Endothelial cell of umbilical vein (primary cell): ENCODE data around the gene MRPS5. TPM values are rescaled to one million over a fixed set of nuclear protein-coding genes. Genes with fewer than 3 reads are reported as not detected.

ENCODE experiments used
- BruUV-seq: library from RNA; stranded (reverse); fragments of 400-500 nt; replicated peaks from 2 replicates; lab custom pipeline; 2021; lab: Mats Ljungman, UMichigan
- CTCF ChIA-PET: fragments of 300-600, 350-600 bp; sonication (Branson Sonifier 250); formaldehyde crosslinking; loops from one replicate; lab custom pipeline; 2021; ENCODE audit warnings: antibody characterized with exemption, inconsistent platforms; lab: Charles Lee
- POLR2A ChIA-PET: fragments of 300-600, 350-600 bp; sonication (Branson Sonifier 250); formaldehyde crosslinking; loops from one replicate; lab custom pipeline; 2021; ENCODE audit warnings: antibody characterized with exemption, inconsistent platforms; lab: Charles Lee
- DNase-seq: peaks from one replicate; pipeline ENCODE4 v3.0.0-alpha.2; 2011; ENCODE audit warnings: low read depth, low spot score
- FAIRE-seq: peaks from 2 replicates; lab custom pipeline; 2011; peaks lifted over from hg19 to GRCh38; lab: Jason Lieb, UNC
- H2AFZ ChIP-seq: 2 replicates; pipeline ENCODE4 v1.6.0; 2012; ENCODE audit warnings: low read depth, low read length, control low read depth, inconsistent platforms
- H3K27ac ChIP-seq: 2 replicates; pipeline ENCODE4 v1.5.1; 2011; ENCODE audit warnings: low read depth, mild to moderate bottlenecking, control low read depth, low read length, moderate library complexity; ENCODE audit not compliant: insufficient read depth
- H3K27me3 ChIP-seq, 2 experiments: 2 replicates each; pipeline versions ENCODE4 v1.6.0 to v1.6.1; 2011; ENCODE audit warnings: low read length in 2 of 2, mixed read lengths in 1 of 2; ENCODE audit not compliant: control insufficient read depth in 2 of 2, insufficient read depth in 2 of 2
- H3K36me3 ChIP-seq, 2 experiments: 2 replicates in 1 of 2; 3 replicates in 1 of 2; pipeline ENCODE4 v1.5.1; 2011; ENCODE audit warnings: low read length in 2 of 2, mild to moderate bottlenecking in 1 of 2, moderate library complexity in 1 of 2; ENCODE audit not compliant: control insufficient read depth in 2 of 2, insufficient read depth in 2 of 2; ENCODE audit errors: extremely low read depth in 1 of 2
- H3K4me1 ChIP-seq: 3 replicates; pipeline ENCODE4 v1.5.1; 2011; ENCODE audit warnings: mild to moderate bottlenecking, low read length; ENCODE audit not compliant: control insufficient read depth, insufficient read depth; ENCODE audit errors: extremely low read depth
- H3K4me2 ChIP-seq: 2 replicates; pipeline ENCODE4 v1.6.1; 2011; ENCODE audit warnings: low read length, control low read depth, mixed read lengths; ENCODE audit not compliant: insufficient read depth
- H3K4me3 ChIP-seq, 3 experiments: fragments of 200-600 bp in 1 of 3; sonication (generic), shearing (Covaris generic) in 1 of 3; replicated peaks in 1 of 3; 2 replicates each; pipeline ENCODE4 v1.5.1; 2011 to 2016; ENCODE audit warnings: control low read depth in 3 of 3, low read length in 3 of 3, mild to moderate bottlenecking in 2 of 3, inconsistent platforms in 1 of 3, low read depth in 1 of 3, moderate library complexity in 1 of 3; ENCODE audit not compliant: insufficient read depth in 1 of 3
- H3K79me2 ChIP-seq: 2 replicates; pipeline ENCODE4 v1.6.0; 2012; ENCODE audit warnings: low read length, inconsistent platforms; ENCODE audit not compliant: control insufficient read depth, insufficient read depth
- H3K9ac ChIP-seq: replicated peaks from 2 replicates; pipeline ENCODE3; 2011; ENCODE audit warnings: low read length, control low read depth; ENCODE audit not compliant: insufficient read depth; ENCODE audit errors: extremely low read depth
- H3K9me1 ChIP-seq: replicated peaks from 3 replicates; pipeline ENCODE4 v1.6.0; 2011; ENCODE audit warnings: mild to moderate bottlenecking, low read length; ENCODE audit not compliant: control insufficient read depth, insufficient read depth; ENCODE audit errors: extremely low read depth
- H3K9me3 ChIP-seq: replicated peaks from 2 replicates; pipeline ENCODE4 v1.5.1; 2012; ENCODE audit warnings: low read length, inconsistent platforms; ENCODE audit not compliant: control insufficient read depth, insufficient read depth
- H4K20me1 ChIP-seq: replicated peaks from 2 replicates; pipeline ENCODE3; 2011; ENCODE audit warnings: mild to moderate bottlenecking, low read length; ENCODE audit not compliant: control insufficient read depth, insufficient read depth; ENCODE audit errors: extremely low read depth
- CTCF ChIP-seq, 2 donors: IDR thresholded peaks; 1 replicate in 1 of 2; 2 replicates in 1 of 2; pipeline ENCODE4 v1.5.1; 2011; ENCODE audit warnings: low read length in 2 of 2, mild to moderate bottlenecking in 2 of 2, moderate library complexity in 2 of 2, control low read depth in 1 of 2, inconsistent platforms in 1 of 2, low read depth in 1 of 2; ENCODE audit not compliant: insufficient read depth in 1 of 2; ENCODE audit errors: extremely low read depth in 1 of 2
- EZH2 ChIP-seq: IDR thresholded peaks from 2 replicates; pipeline ENCODE4 v1.6.1; 2012; ENCODE audit warnings: borderline replicate concordance, low read depth, mild to moderate bottlenecking, moderate library complexity, low read length, inconsistent platforms; ENCODE audit not compliant: severe bottlenecking
- FOS ChIP-seq: IDR thresholded peaks from 2 replicates; pipeline ENCODE4 v1.6.1; 2011; ENCODE audit warnings: mild to moderate bottlenecking, low read length, moderate library complexity, borderline replicate concordance; ENCODE audit not compliant: insufficient read depth
- GATA2 ChIP-seq: IDR thresholded peaks from 2 replicates; pipeline ENCODE4 v1.7.0; 2011; ENCODE audit warnings: low read depth, mild to moderate bottlenecking, moderate library complexity, mixed read lengths, low read length; ENCODE audit not compliant: insufficient read length, insufficient read depth
- JUN ChIP-seq: IDR thresholded peaks from 2 replicates; pipeline ENCODE4 v1.6.1; 2011; ENCODE audit warnings: borderline replicate concordance, low read depth; ENCODE audit not compliant: insufficient read length, insufficient read depth
- MAX ChIP-seq: IDR thresholded peaks from 2 replicates; pipeline ENCODE4 v1.6.1; 2011; ENCODE audit not compliant: insufficient read depth, insufficient read length
- MYC ChIP-seq: IDR thresholded peaks from one replicate; pipeline ENCODE4 v1.6.1; 2011; ENCODE audit warnings: mild to moderate bottlenecking, low read depth, low read length
- POLR2A ChIP-seq: IDR thresholded peaks from 2 replicates; pipeline ENCODE4 v1.6.1; 2012; ENCODE audit warnings: low read depth, mild to moderate bottlenecking, control low read depth, low read length
- POLR2AphosphoS5 ChIP-seq: IDR thresholded peaks from 2 replicates; pipeline ENCODE4 v1.6.1; 2012; ENCODE audit warnings: low read depth, mild to moderate bottlenecking, control low read depth, low read length, moderate library complexity; ENCODE audit not compliant: insufficient read depth
- dilution Hi-C: fragments of 300-500 bp; cut with MboI; formaldehyde crosslinking; loops from one replicate; pipeline ENCODE4 v1.15.0; 2019; ENCODE audit warnings: low sequenced_read_pairs; ENCODE audit not compliant: extremely low pct_ligation_motif_present
- intact Hi-C: fragments of 100-400 bp; cut with micrococcal nuclease; formaldehyde crosslinking; loops from one replicate; pipeline ENCODE4 v1.10.0; 2022
- polyA plus RNA-seq, 4 experiments: library from polyadenylated mRNA; depleted of rRNA in 3 of 4; stranded (reverse) in 3 of 4; unstranded in 1 of 4; fragments of >200 nt; gene quantifications; 2 replicates each; pipeline versions ENCODE4 v1.2.1 to v1.2.3, GENCODE V29; 2011 to 2012; ENCODE audit warnings: missing spikeins in 1 of 4
- total RNA-seq: library from RNA; stranded (reverse); gene quantifications from 2 replicates; pipeline ENCODE4 v1.2.3, GENCODE V29; 2021

The MRPS5 gene
- total and polyA plus RNA-seq, 2 donors (not counting 3 experiments of a cell fraction or from before 2014, with no cell fraction given): 50.5 to 62.8 TPM

- dilution Hi-C loops: no loop called here
- no peaks in the 10 kb centered on the region for H3K9me3 ChIP-seq
- peaks cover 2% of the 10 kb centered on the region for H3K79me2 ChIP-seq
- TF ChIP-seq GATA2 (no peak), POLR2A (no peak), CTCF (IDR thresholded peaks at IDR 0.05; ENCODE audit: extremely low read depth in 1 of 2, insufficient read depth in 1 of 2, low read depth in 1 of 2, low read length in 2 of 2) (no peak), MAX (no peak), JUN (no peak), FOS (no peak), POLR2AphosphoS5 (no peak), MYC (no peak), EZH2 (no peak)
- H3K4me3 ChIP-seq: no peak overlapping the region
- ChIA-PET CTCF (interaction anchor here (2.8 kb wide), 1 partner anchor 12 kb away, joined by 10 read pairs; no protein-coding TSS in a partner anchor), POLR2A (no interaction called here)
- no peaks in the 10 kb centered on the region for H3K9me1 ChIP-seq
- no peaks in the 10 kb centered on the region for H3K4me1 ChIP-seq
- H2AFZ ChIP-seq: no peak overlapping the region
- H3K9ac ChIP-seq: no peak overlapping the region
- H4K20me1 ChIP-seq: no peaks in the 10 kb centered on the region
- intact Hi-C loops: no loop called here
- H3K4me2 ChIP-seq: no peak overlapping the region
- BruUV-seq: no TSS peak
- no peak overlapping the region for H3K27ac ChIP-seq
- FAIRE-seq: no peak
- DNase-seq: no peak
- no peaks in the 10 kb centered on the region for H3K27me3 ChIP-seq
- H3K36me3 ChIP-seq: peaks cover 0 to 14% of the 10 kb centered on the region in 2 experiments
Measured at GRCh38 chr2:95091885-95092555, 29.6 kb downstream of the MRPS5 start.
